Fibroblast of upper back skin (primary cell): ENCODE data around the gene TMED9.
"Not testable (repeated sequence)": the region's sequence is repeated elsewhere in the genome, so short reads cannot be mapped to it uniquely, and the experiment has no call there.

Experiments
- DNase-seq: peaks from one replicate; pipeline ENCODE4 v3.0.0-alpha.2; 2013

The TMED9 gene

DNA sequence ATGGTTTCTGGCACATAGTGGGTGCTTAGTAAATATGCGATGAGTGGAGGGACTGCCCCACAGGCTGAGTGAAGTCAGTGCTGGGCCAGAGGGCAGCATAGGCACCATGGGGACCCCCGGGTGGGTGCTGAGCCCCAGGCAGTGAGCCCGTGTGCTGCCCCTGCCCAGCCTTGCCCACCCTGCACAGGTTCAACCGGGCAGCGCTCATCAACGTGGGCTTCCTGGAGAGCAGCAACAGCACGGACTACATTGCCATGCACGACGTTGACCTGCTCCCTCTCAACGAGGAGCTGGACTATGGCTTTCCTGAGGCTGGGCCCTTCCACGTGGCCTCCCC lies 15.1 kb downstream of the TMED9 start:
- DNase-seq, result no peak

DNA sequence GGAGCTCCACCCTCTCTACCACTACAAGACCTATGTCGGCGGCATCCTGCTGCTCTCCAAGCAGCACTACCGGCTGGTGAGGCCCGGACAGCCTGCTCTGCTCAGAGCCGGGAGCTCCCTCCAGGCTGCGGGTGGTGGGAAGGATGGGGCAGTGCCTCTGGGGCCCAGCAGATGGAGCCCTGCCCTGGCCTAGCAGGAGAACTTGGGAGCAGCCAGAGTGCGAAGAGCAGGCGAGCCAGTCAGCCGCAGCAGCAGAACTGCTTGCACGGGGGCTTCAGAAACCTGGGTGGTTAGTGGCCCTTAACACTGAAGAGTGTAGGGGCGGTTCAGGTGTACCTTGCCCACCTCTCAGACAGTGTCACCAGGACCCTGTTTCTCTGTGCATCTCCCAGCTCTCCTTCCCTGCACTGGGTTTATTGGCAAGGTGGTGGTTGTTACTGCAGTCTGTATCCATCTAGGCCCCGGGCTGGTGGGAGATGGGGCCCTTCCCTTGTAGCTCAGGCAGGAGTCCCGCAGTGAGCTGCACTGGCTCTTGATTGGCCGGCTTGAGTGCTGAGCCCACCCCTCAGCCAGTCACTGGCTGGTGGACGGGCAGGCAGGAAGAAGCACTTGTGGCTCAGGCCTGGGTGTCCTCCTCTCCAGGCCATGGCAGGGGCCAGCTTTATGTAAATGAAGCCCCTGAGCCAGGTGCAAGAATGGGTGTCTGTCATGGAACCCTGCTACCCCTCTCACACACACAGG lies 15.6 kb downstream of the TMED9 start:
- peak; percentile 75 for DNase-seq

DNA sequence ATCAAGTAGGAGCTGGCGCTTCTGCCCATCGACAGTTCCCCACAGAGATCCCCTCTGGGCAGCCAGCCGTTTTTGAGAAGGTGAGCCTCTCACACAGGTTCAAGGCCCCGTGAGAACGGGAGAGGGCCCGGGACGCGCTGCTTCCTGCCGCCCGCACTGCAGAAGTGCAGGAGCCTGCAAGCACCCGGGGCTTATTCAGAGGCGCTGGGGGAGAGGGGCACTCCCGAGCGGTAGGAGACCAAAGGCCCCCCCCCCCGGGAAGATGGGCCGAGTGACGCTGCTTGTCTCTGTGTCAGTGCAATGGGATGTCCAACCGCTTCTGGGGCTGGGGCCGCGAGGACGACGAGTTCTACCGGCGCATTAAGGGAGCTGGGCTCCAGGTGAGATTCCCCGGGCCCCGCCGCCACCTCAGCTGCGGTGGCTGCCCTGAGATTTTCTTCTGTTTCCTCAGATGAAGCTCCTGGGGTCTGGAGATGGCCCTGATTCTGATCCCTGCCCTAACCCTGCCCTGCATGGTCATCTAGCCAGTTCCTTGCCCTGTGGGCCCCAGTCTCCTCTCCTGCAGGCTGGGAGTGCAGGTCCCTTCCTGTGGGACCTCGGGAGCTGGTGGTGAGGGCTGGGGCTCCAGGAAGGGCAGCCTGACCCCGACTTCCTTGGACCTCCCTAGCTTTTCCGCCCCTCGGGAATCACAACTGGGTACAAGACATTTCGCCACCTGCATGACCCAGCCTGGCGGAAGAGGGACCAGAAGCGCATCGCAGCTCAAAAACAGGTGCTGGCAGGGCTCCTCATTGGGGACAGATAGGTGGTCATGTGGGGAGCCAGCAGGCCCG lies 16.5 kb downstream of the TMED9 start:
- no peak for DNase-seq

DNA sequence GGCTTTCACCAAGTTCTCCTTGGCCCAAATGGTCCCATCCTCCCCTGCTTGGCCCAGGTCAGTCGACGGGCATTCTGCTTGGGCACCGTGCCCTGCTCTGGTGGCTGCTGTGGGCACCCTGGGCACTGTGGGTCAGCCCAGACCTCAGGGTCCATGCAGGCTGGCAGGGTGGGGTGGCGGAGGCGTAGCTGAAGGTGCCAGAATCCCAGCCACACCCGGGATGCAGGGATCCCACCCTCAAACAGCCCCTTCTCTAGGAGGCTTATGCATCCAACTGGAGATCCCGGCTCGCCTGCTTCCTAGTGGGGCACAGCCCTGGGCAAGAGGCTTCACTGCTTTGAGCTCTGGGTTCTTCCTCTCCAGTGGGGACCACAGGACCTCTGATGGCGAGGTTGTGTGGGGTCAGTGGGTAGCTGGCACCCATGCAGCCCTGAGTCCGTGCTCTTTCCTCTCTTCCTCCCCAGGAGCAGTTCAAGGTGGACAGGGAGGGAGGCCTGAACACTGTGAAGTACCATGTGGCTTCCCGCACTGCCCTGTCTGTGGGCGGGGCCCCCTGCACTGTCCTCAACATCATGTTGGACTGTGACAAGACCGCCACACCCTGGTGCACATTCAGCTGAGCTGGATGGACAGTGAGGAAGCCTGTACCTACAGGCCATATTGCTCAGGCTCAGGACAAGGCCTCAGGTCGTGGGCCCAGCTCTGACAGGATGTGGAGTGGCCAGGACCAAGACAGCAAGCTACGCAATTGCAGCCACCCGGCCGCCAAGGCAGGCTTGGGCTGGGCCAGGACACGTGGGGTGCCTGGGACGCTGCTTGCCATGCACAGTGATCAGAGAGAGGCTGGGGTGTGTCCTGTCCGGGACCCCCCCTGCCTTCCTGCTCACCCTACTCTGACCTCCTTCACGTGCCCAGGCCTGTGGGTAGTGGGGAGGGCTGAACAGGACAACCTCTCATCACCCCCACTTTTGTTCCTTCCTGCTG lies 17.4 kb downstream of the TMED9 start:
- DNase-seq, result no peak

DNA sequence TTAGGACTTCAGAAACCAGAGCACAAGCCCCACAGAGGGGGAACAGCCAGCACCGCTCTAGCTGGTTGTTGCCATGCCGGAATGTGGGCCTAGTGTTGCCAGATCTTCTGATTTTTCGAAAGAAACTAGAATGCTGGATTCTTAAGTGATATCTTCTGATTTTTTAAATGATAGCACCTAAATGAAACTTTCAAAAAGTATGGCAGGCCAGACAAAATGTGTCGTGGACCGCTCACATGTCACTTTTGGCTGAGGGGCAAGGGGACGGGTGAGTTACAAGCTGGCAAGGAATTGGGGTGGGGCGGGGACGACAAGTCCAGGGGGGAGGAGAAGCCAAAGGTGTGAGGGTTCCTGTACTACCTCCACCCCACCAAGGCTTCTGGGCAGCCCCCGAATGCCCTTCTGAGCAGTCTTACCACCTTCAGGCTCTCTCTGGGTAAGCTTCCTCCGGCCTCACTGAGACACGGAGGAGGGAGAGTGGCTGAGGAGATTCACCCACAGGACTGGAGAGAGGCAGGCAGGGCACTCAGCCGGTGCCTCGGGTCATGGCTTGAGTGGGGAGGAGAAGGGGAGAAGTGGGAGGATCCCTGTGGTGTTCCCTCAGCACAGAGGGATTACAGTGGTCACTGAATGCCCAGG lies 18.2 kb downstream of the TMED9 start:
- DNase-seq, result no peak

DNA sequence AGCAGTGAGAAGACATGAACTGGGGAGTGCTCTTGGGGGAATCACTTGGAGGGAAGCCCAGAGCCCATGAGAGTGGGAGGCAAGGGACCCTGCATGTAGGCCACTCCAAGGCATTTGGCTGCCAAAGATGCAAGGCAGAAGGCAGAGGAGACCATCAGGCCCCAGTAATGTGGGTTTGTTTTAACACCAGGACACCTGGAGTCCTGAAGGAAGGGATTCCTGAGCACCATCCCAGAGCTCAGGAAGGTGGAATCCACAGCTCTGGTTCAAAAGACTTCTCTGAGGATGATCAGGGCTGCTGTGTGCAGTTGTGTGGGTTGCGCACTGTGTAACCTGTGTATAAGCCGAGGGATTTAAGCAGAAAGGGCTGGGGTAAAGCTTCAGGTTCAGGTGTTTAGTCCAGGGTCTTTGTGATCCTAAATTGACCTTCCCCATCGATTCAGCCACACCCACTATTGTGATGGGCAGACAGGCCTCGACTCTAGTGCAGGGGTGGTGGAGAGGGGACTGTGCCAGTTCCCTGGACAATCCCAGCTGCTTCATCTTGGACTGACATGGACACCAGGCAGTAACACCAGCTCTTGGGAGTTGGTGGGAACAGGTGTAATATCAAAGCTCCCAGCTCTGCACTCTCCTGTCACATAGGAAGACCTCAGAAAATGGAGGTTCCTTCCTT lies 18.9 kb downstream of the TMED9 start:
- no peak for DNase-seq

DNA sequence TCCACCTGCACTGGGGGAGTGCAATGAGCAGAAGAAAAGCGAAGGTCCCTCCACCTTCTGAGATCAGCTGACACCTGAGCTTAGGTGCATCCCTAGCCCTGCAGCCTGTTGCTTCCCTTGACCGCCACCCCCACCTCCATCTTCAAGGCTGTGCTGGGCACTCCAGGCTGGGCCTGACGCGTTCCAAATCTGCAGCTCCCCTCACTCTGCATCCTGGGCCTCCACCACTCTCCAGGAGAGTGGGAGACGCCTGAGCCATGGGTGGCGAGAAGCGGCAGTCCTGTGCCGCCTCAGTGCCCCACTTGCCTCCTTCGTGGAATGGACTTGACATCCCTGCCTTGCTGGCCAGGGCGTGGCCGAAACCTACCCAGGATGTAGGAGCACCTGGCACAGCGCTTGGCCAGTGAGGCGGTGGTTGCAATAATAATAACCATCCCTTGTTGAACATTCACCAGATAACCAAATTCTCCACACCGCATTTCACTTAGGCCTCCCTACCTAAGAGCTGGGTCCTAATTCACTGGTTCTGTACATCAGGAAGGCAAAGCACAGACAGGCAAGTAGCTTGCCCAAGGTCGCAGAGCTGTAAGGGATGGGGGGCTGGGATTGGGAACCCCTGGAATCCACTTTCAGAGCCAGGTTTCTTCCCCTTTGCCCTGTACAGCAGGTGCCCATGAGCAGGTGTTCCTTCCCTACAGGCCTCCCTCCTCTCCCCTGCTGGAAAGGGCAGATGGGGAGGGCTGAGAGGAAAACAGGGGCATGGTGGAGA lies 19.6 kb downstream of the TMED9 start:
- no peak for DNase-seq

DNA sequence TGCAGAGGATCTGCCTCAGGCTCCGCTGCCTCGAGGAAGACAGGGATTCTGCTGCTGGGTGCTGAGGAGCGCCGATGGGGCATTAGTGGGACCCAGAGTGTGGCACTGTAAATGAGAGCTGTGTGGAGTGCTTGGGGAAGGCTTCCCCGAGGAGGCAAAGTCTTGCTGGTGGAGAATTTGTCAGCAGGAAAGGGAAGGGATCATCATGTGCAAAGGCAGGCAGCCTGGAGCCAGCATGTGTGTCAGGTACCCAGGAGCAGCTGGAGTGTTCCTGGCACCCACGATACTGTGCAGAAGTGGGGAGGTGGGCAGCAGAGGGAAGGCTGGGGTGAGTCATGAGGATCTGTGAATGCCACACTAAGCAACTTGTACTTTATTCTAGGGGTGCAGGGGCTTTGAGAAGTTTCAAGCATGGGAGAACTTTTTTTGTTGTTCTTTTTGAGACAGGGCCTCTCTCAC lies 20.2 kb downstream of the TMED9 start:
- no peak for DNase-seq

DNA sequence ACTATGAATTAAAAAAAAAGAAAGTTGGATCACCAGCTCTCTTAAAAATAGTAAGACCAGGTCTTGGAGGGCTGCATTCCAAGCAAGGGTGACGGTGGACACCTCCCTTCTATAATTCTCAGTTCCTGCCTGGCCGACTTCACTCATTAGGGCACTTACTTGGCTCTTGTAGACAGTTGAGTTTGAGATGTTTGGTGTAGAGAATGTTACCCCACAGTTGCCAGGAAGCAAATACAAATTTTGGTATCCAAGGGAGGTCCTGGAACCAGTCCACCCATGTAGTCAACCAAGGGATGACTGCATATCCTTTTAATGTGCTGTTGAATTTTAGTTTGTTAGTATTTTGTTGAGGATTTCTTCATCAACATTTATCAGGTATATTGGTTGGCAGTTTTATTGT lies 28.6 kb downstream of the TMED9 start:
- DNase-seq, result no peak

DNA sequence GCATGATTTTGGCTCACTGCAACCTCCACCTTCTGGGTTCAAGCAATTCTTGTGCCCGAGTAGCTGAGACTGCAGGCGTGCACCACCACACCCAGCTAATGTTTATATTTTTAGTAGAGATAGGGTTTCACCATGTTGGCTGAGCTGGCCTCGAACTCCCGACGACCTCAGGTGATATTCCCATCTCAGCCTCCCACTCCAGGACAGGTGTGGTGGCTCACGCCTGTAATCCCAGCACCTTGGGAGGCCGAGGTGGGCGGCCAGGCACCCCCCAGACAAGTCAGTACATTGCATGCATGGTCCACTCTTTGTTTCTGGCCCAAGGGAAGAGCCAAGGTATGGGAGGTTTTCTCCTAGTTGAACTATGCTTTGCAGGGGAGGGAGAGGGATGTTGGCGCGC lies 32.2 kb downstream of the TMED9 start:
- not testable (repeated sequence) for DNase-seq

DNA sequence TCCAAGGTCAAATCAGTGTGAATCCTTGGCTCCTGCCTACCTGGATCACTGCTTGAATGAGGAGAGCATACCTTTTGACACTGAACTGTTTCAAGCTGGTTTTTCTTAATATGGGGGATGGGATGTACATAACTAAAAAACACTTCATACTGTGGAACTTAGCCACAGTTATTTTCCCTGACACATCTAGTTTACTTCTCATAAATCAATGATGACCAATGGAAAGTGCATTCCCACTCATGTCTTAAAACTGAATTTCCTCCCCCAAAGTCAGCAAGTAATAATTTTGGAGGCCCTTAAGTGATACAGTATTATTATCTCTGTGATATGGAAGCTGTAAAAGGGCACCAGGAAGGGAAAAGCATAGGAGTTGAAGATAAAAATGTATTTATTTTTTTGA lies 38.2 kb downstream of the TMED9 start:
- DNase-seq, result peak; percentile 12

DNA sequence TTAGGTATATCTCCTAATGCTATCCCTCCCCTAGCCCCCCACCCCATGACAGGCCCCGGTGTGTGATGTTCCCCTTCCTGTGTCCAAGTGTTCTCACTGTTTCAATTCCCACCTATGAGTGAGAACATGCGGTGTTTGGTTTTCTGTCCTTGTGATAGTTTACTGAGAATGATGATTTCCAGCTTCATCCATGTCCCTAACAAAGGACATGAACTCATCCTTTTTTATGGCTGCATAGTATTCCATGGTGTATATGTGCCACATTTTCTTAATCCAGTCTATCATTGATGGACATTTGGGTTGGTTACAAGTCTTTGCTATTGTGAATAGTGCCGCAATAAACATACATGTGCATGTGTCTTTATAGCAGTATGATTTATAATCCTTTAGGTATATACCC lies 42.9 kb downstream of the TMED9 start:
- DNase-seq, result not testable (repeated sequence)

DNA sequence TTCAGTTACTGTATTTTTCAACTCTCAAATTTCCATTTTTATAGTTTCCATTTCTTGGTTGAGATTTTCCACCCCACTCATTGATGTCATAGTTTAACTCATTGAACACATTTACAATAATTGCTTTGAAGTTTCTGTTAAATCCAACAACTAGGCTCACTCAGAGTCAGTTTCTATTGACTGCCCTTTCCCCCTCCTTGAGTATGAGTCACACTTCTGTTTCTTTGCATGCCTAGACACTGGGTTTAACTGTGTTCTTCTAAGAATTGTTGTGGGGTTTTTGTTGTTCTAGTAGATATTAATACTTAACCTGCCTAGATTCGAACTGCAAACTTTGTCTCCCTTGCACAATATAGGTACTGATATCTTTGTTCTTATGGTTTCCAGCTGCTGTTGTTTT lies 53.5 kb downstream of the TMED9 start:
- not testable (repeated sequence) for DNase-seq
